Upper lobe of left lung (tissue), 6 donors: Measurements from ENCODE around the gene FOXJ1. TPM values are rescaled to one million over a fixed set of nuclear protein-coding genes. Genes with fewer than 3 reads are reported as not detected.

Experiments used
- ATAC-seq, 2 donors: fragments of 200-7000 bp; cut with Tn5 transposase; one replicate each; pipeline ENCODE4 v1.9.1; 2022; ENCODE audit warnings: mild to moderate bottlenecking in 2 of 2, moderate library complexity in 2 of 2; ENCODE audit not compliant: low FRiP score in 2 of 2
- DNase-seq, 2 donors: peaks; one replicate each; pipeline ENCODE4 v3.0.0-alpha.2; 2019 to 2020
- H3K27ac ChIP-seq, 4 donors: fragments of 200-600 bp; sonication (generic); one replicate each; pipeline ENCODE4 v1.5.1; 2016 to 2019
- H3K27me3 ChIP-seq, 4 donors: fragments of 200-600 bp; sonication (generic); one replicate each; pipeline ENCODE4 v1.5.1; 2017 to 2019
- H3K36me3 ChIP-seq, 4 donors: fragments of 200-600 bp; sonication (generic); one replicate each; pipeline ENCODE4 v1.5.1; 2016 to 2019
- H3K4me1 ChIP-seq, 4 donors: fragments of 200-600 bp; sonication (generic); one replicate each; pipeline ENCODE4 v1.5.1; 2018 to 2019
- H3K4me3 ChIP-seq, 4 donors: fragments of 200-600 bp; sonication (generic); one replicate each; pipeline ENCODE4 v1.5.1; 2017 to 2019; ENCODE audit warnings: mild to moderate bottlenecking in 2 of 4, moderate library complexity in 1 of 4
- H3K9me3 ChIP-seq, 4 donors: fragments of 200-600 bp; sonication (generic); one replicate each; pipeline ENCODE4 v1.5.1; 2018 to 2019
- EP300 ChIP-seq, 4 donors: sonication (generic); formaldehyde crosslinking; IDR thresholded peaks; one replicate each; pipeline ENCODE4 v1.5.1; 2017; ENCODE audit warnings: antibody characterized with exemption in 4 of 4, control low read depth in 2 of 4
- POLR2A ChIP-seq, 4 donors: fragments of 450-650 bp; IDR thresholded peaks; one replicate each; pipeline ENCODE4 v1.5.1; 2016 to 2017; ENCODE audit warnings: antibody characterized with exemption in 4 of 4, mild to moderate bottlenecking in 2 of 4
- POLR2AphosphoS5 ChIP-seq, 2 donors: sonication (generic); formaldehyde crosslinking; IDR thresholded peaks; one replicate each; pipeline ENCODE4 v1.5.1; 2017; ENCODE audit warnings: antibody characterized with exemption in 2 of 2
- WGBS, 2 donors: methylation state at CpG; one replicate each; pipeline ENCODE4 v1.1.5; 2017 to 2018; 5-methylcytosine and 5-hydroxymethylcytosine counted together
- total RNA-seq, 6 donors: library from RNA; depleted of rRNA in 4 of 6; stranded (reverse); fragments of >200 nt in 4 of 6; gene quantifications; one replicate each; pipeline versions ENCODE4 v1.1.0 to v1.2.1, GENCODE V29; 2016 to 2021
- TF ChIP-seq, protein P1 (sequence below), 6 experiments: fragments of 450-650 bp in 4 of 6; fragments of 200-600 bp in 2 of 6; sonication (generic) in 2 of 6; IDR thresholded peaks; one replicate each; pipeline ENCODE4 v1.5.1; 2016 to 2019; ENCODE audit warnings: antibody characterized with exemption in 6 of 6
- donor health status: DM: no; HTN: no; CAD: no; lungs with moderate emphysema.
- donor health status: DM: no; HTN: yes; CAD: no; lungs with severe emphysema.

Gene FOXJ1
- total RNA-seq, 6 donors from 2014 or later = 3.3 to 86.6 (median 32.2) TPM

DNA sequence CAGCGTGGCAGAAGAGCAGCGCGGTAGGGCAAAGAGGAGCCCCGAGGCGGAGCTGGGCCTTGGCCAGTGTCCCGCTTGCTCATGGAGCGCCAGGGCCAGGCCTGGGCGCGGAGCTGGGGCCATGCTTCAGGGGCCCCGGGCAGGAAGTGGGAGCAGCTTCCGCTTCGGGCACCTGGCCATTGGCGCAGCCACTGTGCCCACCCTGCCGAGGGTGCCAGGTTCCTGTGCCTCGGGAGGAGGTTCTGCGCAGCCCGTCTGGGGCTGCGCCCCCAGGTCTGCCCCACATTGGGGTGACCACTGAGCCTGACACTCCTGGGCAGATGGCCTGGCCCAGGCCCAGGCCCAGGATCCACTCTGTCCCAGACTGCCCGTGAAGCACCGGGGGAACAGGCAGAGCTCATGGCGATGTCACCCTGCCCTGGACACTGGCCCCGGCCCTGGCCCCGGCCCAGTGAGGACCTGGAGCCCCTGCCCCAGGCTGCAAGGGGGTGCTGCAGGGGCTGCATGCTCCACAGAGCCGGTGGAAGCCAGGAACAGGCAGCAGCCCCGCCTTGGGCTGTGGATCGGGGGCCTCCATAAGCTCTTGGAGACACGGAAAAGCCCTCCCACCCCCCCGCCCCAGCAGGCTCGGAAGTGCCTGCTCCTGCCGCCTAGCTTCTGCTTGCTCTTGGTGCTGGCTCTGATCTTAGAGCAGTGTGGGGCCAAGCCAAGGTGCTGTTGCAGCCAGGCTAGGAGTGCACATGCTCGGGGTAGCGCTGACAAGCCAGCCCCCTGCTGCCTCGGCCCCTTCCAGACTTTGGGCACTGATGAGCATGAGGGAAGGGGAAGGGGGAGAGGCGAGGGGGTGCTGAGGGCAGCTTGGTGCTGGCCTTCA is 35.9 kb upstream of the FOXJ1 start:
- DNase-seq (peak in 1 of 2 donors; percentile 76), ATAC-seq (peak in 1 of 2 donors; percentile 42)
- Histone ChIP-seq H3K4me3 (no peak overlapping the region), H3K36me3 (no peaks in the 10 kb centered on the region), H3K4me1 (peaks cover 0 to 11% (median 5%) of the 10 kb centered on the region in 4 donors), H3K9me3 (no peaks in the 10 kb centered on the region), H3K27ac (no peak overlapping the region), H3K27me3 (no peaks in the 10 kb centered on the region)
- WGBS, 2 donors = 92 to 98% methylated on average over 2 to 21 of the region's 34 CpGs
- no peak for TF ChIP-seq POLR2A (IDR thresholded peaks at IDR 0.05)
- TF ChIP-seq, protein P1, sequence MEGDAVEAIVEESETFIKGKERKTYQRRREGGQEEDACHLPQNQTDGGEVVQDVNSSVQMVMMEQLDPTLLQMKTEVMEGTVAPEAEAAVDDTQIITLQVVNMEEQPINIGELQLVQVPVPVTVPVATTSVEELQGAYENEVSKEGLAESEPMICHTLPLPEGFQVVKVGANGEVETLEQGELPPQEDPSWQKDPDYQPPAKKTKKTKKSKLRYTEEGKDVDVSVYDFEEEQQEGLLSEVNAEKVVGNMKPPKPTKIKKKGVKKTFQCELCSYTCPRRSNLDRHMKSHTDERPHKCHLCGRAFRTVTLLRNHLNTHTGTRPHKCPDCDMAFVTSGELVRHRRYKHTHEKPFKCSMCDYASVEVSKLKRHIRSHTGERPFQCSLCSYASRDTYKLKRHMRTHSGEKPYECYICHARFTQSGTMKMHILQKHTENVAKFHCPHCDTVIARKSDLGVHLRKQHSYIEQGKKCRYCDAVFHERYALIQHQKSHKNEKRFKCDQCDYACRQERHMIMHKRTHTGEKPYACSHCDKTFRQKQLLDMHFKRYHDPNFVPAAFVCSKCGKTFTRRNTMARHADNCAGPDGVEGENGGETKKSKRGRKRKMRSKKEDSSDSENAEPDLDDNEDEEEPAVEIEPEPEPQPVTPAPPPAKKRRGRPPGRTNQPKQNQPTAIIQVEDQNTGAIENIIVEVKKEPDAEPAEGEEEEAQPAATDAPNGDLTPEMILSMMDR (IDR thresholded peaks at IDR 0.05) = no peak
- no peak for TF ChIP-seq EP300 (IDR thresholded peaks at IDR 0.05)
- no peak for TF ChIP-seq POLR2AphosphoS5 (IDR thresholded peaks at IDR 0.05)

DNA sequence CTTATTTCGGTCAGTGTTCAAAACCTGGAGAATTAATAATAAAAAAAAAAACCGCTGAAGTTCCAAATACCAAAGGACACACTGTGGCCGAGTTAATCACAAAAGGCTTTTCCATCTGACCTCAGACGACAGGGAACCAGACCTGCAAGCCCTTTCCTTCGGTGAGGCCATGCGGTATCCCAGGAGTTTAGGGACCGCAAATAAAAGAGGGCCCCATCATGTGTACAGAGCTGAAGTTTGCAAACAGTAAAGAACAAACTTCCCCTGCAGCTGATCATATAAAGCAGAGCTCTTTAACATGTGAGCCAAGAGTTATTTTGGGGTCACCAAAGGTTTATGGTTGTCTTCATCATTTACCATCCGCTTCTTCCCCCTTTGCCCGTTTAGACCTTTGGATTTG is 33.0 kb upstream of the FOXJ1 start:
- no peak overlapping the region for H3K4me3 ChIP-seq
- TF ChIP-seq EP300 (IDR thresholded peaks at IDR 0.05) = no peak
- TF ChIP-seq POLR2AphosphoS5 (IDR thresholded peaks at IDR 0.05) = no peak
- TF ChIP-seq, protein P1 (IDR thresholded peaks at IDR 0.05) = no peak
- TF ChIP-seq POLR2A (IDR thresholded peaks at IDR 0.05) = no peak
- H3K27me3 ChIP-seq = no peaks in the 10 kb centered on the region
- WGBS, 2 donors = 79 to 80% methylated on average over 9 of the region's 9 CpGs
- no peak for DNase-seq
- H3K9me3 ChIP-seq = no peaks in the 10 kb centered on the region
- no peak overlapping the region for H3K27ac ChIP-seq
- ATAC-seq = no peak
- no peaks in the 10 kb centered on the region for H3K36me3 ChIP-seq
- H3K4me1 ChIP-seq = no peaks in the 10 kb centered on the region

DNA sequence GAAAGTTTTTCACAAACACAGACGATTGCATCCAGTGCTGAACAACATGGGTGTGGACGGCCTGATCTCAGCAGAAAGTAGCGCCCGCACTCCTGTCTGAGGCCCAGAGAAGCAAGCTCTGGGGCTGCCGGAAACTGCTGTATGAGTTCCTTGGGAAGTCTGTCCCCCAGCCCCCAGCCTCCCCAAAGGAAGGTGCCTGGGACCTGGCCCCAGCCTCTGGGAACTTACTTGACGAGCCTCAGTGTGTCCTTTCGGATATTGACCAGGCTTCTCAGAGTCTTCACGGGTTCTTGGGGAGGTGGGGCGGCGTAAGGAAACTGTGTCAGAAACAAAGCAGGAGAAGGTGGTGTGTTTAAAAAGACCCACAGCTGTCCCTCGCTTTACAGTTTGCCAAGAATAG is 32.4 kb upstream of the FOXJ1 start:
- H3K4me3 ChIP-seq = no peak overlapping the region
- no peaks in the 10 kb centered on the region for H3K36me3 ChIP-seq
- no peak for DNase-seq
- TF ChIP-seq POLR2AphosphoS5 (IDR thresholded peaks at IDR 0.05) (no peak), POLR2A (IDR thresholded peaks at IDR 0.05) (no peak), EP300 (IDR thresholded peaks at IDR 0.05) (no peak)
- TF ChIP-seq, protein P1 (IDR thresholded peaks at IDR 0.05) = no peak
- H3K4me1 ChIP-seq = no peaks in the 10 kb centered on the region
- ATAC-seq = no peak
- H3K27me3 ChIP-seq = no peaks in the 10 kb centered on the region
- WGBS, 2 donors = 91 to 92% methylated on average over 11 of the region's 11 CpGs
- H3K9me3 ChIP-seq = no peaks in the 10 kb centered on the region
- H3K27ac ChIP-seq = no peak overlapping the region

DNA sequence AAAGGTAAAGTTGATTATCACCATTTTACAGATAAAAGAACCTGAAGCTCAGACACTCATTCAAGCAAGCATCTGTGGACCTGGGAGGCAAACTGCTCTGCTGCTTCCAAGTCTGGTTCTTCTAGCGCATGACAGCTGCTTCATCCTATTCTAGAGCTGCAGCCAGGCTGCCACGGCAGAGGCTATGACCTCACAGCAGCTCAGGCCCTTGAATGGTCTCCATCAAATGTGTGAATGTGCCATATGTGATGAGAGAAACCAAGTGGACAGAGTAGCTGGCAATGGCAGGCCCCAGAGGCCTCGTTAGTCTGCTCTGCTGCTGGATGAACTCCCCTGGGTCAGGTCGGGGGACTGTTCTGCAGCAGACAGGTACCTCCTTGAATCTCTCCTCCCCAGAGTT is 30.7 kb upstream of the FOXJ1 start:
- 84 to 98% methylated on average over 4 of the region's 4 CpGs for WGBS, 2 donors
- DNase-seq (no peak), ATAC-seq (no peak)
- H3K27me3 ChIP-seq = no peaks in the 10 kb centered on the region
- H3K27ac ChIP-seq = no peak overlapping the region
- H3K4me3 ChIP-seq = no peak overlapping the region
- H3K36me3 ChIP-seq = no peaks in the 10 kb centered on the region
- no peak for TF ChIP-seq POLR2AphosphoS5 (IDR thresholded peaks at IDR 0.05)
- TF ChIP-seq, protein P1 (IDR thresholded peaks at IDR 0.05) = no peak
- TF ChIP-seq EP300 (IDR thresholded peaks at IDR 0.05) = no peak
- TF ChIP-seq POLR2A (IDR thresholded peaks at IDR 0.05) = no peak
- no peaks in the 10 kb centered on the region for H3K4me1 ChIP-seq
- no peaks in the 10 kb centered on the region for H3K9me3 ChIP-seq
